DMS53 treated with DMSO at 0.1 percent for 48 hours (cell line): ENCODE measurements around the gene RNU6-7.

Experiments used
- DNase-seq: peaks from one replicate; lab custom pipeline; 2025; ENCODE audit not compliant: unreplicated experiment; lab: John Stamatoyannopoulos, UW

The RNU6-7 gene

GRCh38 chr14:32203928-32204357 lies 2.1 kb downstream of the RNU6-7 start:
- DNase-seq = no peak

- no peak for DNase-seq
Observed at GRCh38 chr14:32205554-32205953, 3.7 kb downstream of the RNU6-7 start.

GRCh38 chr14:32205984-32206383 lies 4.1 kb downstream of the RNU6-7 start:
- no peak for DNase-seq

DNA sequence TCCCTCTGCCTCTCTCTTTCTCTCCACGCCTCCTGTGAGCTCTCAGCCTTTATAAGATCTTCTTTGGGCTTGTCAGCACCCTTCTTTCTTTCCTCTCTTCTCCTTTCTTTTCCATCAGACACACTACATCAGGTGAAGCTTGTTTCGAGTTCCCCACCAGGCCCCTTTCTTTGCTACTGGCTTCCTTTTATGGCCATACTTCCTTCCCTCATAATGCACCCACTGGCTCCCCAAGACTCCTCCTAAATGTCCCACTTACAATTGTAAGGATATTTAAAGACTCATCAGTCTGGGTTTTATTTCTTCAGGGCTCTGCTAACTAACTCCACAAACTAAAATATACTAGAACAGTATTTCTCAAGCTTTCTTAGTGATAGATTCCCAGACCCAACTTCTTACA lies 4.7 kb downstream of the RNU6-7 start:
- no peak for DNase-seq

DNA sequence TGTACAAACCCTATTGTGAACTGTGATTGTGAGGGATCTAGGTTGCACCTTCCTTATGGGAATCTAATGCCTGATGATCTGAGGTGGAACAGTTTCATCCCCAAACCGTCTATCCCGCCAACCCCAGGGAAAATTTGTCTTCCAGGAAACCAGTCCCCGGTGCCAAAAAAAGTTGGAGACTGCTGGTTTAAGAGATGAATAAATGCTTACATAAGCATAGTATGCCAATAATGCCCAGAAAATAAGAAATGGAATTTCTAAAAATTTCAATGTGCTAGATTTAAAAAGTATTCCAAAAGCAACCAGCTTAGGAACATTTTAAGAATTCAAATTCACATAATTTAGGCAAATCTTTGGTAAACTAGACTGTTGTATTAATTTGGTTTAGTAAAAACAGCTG lies 6.6 kb downstream of the RNU6-7 start:
- DNase-seq = no peak

- DNase-seq = no peak
Observed at GRCh38 chr14:32209471-32209870, 7.6 kb downstream of the RNU6-7 start.

GRCh38 chr14:32211068-32211404 lies 9.2 kb downstream of the RNU6-7 start:
- no peak for DNase-seq

DNA sequence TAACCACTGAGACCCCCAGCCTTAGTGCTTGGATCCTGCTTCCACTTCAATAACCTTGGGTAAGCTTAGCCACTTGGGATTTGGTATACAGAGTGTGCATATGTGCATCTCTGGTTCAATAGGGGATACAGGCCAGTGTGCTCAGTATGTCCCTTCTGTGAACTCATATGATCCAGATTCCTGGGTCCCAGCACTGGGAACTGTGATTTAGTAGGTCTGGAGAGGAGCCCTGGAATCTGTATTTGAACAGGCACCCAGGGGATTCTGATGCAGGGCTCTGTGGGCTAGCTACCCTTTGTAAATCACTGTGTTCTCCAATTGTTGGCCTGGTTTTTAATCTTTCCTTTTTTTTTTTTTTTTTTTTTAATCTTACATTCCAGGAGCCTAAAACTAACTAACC lies 11.0 kb downstream of the RNU6-7 start:
- no peak for DNase-seq

- DNase-seq = no peak
Observed at GRCh38 chr14:32217301-32217700, 15.5 kb downstream of the RNU6-7 start.

GRCh38 chr14:32224737-32225377 lies 23.0 kb downstream of the RNU6-7 start:
- DNase-seq = peak; percentile 22

DNA sequence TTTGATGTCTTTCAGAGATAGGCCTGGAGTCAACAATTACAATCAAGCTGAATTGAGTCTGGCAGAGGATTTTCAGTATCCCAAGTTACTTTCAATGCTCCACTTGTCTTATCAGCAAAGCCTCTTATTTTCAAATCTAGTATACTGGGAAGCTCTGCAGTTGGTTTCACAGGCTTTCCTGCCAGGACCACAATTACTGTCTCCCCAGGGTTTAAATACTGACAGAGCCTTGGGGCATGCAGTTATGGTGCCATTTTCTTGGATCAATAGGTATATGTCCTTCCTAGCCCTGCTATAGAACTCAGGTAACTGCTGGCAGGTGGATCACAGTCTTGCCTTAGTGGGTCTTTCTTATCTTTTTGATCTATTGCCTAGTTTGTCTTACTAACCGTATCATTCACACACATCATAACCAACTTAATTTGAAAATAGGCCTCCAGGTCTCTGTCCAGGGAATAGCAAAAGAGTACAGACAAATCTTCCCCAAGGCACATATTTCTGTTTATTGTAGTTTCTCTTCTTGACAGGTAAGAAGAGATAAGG lies 23.6 kb downstream of the RNU6-7 start:
- DNase-seq = no peak

DNA sequence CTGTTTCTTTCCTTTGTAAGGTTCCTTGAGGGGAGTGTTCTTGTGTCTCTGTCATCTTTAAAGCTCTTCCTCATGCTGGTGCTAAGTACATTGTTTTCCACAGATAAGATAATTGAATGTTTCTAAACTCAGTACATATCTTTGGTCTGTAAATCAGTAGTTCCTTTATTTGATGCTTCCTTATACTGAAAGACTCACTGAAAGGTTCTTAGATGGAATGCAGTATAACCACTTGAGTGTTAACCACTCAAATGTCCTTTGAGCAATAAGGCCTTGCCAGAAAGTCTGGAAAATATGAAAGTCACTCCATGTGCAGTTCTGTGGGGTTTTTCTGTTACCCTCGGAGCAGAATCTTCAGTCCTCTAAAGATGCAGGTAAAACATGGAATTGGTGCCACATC lies 24.2 kb downstream of the RNU6-7 start:
- DNase-seq = no peak

- DNase-seq = no peak
Observed at GRCh38 chr14:32230181-32230580, 28.3 kb downstream of the RNU6-7 start.

DNA sequence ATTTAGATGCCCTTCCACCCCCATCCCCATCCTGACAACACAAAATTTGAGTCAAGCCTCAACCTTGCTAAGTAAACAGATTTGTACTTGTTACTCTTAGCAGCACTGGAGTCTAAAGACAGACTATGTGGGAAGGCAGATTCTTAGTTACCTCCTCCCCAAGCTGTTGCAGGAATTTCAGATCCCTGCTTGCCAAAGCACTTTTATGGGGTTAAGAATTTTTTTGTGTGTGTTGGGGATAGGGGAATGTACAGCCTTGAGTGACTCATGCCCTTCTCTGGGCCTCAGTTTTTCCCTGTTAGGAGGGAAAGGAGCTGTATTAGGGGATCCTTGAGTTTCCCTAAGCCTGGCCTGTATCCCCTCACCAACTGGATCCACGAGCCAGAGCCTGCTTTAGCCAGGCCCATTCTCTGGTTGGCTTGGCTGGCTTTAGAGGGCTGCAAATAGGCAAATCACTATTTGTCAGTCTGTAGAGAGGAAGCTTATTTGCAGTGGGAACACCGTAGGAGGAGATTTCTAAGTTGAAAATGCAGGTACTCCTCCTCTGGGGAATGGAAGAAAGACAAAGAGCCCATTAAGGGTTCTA lies 28.9 kb downstream of the RNU6-7 start:
- DNase-seq = no peak

DNA sequence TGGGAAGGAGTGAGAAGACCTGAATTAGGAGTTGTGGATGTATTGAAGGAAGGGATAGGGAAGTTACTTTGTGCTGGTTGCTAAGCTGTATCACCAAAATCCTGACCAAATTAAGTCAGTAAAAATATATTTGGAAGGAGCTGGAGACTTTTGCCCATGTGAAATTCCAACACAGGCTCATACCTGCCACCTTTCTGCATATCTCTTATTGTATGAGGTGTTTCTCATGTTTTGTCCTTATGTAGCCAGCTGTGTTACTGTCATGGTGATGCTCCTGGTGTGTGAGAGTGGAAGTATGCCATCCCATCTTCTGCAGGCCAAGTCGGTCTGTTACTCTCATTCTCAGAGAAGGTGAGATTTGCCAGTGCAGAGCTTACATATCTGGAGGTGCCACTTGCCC lies 30.6 kb downstream of the RNU6-7 start:
- DNase-seq = no peak

DNA sequence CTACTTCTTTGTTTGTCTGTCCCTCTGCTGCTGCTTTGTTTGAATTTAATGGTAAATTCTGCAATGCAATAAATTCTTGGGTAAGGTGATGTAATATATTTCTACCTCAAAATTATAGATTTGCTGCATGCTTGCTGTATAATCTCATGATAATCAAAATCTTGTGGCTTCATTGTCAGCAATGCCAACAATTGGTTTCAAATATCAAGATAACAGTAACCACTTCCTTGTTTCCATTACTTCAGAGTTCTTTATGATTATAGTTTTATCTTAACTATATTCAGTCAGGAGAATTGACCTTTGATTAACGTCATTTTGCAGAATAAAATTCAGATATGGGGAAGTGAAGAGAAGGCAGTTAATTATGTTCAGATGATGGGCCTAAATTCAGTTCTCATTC lies 31.4 kb downstream of the RNU6-7 start:
- no peak for DNase-seq

- DNase-seq = no peak
Observed at GRCh38 chr14:32244404-32244803, 42.6 kb downstream of the RNU6-7 start.

DNA sequence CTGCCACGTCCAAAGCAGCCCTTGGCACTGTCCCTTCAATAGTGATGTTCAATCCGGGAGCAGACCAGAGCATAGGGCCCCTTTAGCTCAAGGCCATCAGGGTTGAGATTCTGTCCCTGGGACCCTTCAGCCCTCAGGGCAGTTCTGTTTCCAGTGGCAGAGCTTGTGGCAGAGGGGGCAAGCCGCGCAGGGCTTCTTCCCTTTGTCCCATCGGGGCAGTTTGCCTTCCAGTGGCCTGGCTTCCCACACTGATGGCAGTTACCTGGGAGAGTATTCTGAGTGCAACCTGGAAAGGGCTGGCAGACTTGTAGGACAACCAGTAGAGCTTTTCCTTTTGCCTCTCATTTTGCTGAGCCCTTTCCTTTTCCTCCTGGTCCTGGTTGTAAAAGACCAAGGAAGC lies 44.9 kb downstream of the RNU6-7 start:
- no peak for DNase-seq

- DNase-seq = no peak
Observed at GRCh38 chr14:32249371-32249770, 47.5 kb downstream of the RNU6-7 start.

GRCh38 chr14:32249780-32250179 lies 47.9 kb downstream of the RNU6-7 start:
- DNase-seq = no peak

DNA sequence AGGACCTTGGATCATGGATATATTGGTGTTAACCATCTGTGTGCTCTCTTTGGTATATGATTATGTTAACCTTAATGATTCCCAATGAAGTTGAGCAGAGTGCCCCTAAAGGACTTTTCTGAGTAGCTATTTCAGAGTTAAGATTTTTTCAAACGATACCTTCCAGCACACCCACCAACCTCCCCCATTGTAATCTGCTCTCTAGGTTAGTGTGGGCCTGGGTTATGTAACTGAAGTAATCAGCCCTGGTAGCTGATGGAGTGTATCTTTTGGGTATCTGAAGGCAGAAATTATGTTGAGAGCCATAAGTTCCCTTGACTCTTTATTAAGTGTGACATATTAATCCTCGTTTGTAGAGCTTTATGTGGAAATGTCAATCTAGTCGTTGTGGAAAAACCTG lies 48.8 kb downstream of the RNU6-7 start:
- DNase-seq = no peak

DNA sequence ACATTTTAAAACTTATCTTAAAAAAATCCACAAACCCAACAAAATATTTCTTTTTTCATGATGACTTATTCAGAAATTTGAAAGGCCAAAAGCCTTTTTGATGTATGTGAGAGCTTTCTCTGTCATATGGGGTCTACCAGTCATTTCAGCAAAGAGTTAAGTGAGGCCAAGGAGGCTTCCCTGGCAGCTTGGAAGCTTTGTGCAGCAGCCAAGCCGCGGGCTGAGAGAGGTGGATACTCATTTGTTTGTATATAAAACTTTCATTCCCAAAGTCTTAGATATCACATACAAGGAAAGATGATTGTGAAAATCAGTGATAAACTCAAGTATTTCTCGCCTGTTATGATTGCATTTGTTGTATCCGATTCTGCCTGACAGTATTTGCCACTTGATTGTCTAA lies 49.7 kb downstream of the RNU6-7 start:
- no peak for DNase-seq
